WI38 (cell line): Measurements from ENCODE around the gene RECK.

ENCODE experiments used
- H3K4me3 ChIP-seq: 2 replicates; pipeline ENCODE4 v1.5.1; 2011; ENCODE audit warnings: low read depth, mild to moderate bottlenecking, control low read depth, low read length
- TF ChIP-seq, protein P1 (sequence below): IDR thresholded peaks from 2 replicates; pipeline ENCODE4 v1.5.1; 2012; ENCODE audit warnings: low read depth, mild to moderate bottlenecking, control low read depth, low read length

The RECK gene

DNA sequence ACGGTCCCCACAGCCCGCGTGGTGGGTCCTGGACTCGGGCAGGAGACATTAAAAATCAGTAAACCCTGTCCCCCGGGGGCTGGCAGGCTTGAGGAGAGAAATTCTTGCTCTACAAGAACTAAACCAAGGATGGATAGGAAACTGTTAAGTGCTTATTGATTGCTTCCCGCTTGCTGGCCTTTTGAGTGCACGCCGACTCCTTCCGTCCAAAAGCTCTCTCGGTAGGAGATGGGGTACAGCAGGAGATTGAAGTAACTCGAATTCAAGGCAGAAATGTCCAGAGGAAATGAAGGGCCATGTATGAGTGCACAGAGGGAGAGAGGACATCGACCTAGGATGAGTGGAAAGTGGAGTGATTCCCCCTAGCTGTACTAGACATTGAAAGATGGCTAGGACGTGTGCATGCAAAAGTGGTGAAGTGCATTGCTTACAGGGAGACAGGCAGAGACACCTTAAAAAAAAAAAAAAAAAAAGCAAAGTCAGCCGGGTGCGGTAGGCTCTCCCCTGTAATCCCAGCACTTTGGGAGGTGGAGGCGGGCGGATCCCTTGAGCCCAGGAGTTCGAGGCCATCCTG, 923 bp downstream of the RECK start:
- peak overlapping the region; percentile 82 for H3K4me3 ChIP-seq
- TF ChIP-seq, protein P1, sequence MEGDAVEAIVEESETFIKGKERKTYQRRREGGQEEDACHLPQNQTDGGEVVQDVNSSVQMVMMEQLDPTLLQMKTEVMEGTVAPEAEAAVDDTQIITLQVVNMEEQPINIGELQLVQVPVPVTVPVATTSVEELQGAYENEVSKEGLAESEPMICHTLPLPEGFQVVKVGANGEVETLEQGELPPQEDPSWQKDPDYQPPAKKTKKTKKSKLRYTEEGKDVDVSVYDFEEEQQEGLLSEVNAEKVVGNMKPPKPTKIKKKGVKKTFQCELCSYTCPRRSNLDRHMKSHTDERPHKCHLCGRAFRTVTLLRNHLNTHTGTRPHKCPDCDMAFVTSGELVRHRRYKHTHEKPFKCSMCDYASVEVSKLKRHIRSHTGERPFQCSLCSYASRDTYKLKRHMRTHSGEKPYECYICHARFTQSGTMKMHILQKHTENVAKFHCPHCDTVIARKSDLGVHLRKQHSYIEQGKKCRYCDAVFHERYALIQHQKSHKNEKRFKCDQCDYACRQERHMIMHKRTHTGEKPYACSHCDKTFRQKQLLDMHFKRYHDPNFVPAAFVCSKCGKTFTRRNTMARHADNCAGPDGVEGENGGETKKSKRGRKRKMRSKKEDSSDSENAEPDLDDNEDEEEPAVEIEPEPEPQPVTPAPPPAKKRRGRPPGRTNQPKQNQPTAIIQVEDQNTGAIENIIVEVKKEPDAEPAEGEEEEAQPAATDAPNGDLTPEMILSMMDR = no peak

DNA sequence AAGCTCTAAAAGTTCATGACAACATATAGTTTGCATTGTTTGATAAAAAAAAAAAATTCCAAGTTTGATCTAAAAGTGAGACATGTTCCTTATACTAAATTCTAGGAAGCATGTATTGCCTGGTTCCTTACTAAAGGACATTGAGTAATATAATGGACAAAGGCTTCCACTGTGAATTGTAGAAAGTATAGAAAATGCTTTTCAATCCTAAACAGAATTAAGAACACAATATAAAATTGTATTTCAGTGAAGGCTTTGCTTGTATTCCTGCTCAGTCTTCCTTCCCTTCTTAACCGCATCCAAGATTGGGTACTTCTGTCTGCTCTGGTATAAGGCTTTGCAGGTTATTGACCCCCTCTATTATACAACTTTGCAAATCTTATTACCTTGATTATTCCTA, 2.4 kb downstream of the RECK start:
- peak overlapping the region; percentile 82 for H3K4me3 ChIP-seq
- TF ChIP-seq, protein P1 = no peak

DNA sequence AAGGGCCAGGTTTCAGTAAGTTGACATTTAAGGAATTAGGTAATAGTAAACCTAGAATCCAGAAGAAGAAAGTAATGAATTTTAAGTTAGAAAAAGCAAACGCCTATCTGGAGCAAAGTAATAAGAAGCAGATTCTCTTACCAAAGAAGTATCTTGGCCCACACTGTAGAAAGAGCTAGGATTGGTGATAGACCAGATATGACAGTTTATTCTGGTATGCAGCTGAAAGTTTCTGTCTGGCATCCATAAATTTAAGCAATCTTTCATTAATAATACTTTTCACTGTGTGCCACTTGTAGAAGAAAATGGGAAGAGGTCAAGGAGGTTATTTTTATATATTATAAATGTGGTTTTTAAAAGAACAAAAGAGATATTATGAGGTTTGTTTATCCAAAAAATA, 3.0 kb downstream of the RECK start:
- TF ChIP-seq, protein P1 = no peak
- H3K4me3 ChIP-seq = peak overlapping the region; percentile 82

DNA sequence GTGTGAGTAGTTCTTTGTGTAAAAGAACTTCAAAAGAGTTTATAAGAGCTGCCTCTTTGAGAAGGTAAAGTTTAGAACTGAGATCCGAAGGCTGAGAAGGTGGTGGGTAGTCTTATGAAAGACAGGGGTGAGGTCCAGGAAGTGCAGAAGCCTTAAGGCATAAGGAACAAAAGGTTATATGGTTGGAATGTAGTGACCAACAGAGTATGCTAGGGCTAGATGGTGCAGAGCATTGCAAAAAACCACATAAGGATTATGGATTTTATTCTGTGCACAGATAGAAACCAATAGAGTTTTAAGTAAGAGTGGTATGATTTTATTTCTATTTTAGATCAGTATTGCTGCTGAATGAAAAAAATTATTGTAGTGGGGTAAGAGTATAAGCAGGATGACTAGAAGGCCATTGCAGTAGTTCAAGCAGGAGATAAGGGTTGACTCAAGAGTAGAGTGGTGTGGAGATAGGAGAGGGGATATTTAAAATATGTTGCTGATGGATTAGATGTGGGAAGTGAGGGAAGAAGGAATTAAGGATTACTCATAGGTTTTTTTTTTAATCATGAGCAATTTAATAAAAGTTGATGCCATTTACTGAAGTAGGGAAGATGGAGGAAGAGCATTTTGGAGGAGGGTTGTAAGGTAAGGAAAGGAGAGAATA, 3.7 kb downstream of the RECK start:
- TF ChIP-seq, protein P1 = no peak
- H3K4me3 ChIP-seq = no peak overlapping the region

DNA sequence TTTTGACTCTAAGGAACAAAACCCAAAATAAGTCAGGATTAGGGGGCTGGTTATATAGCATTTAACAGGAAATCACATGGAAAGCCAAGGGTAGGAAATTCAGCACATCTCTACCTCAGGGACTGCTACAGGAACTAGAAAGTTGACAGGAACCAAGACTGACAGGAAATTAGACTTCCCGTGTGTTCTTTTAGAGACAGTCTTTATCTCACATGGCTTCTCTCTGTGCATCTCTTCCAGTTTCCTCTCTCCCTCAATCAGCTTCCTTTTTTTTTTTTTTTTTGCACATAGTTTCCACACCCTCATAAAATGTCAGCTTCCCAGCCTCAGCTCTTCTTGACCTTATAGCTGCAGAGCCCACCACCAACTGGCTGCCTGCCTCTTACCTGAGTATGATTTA, 4.8 kb downstream of the RECK start:
- TF ChIP-seq, protein P1 = no peak

DNA sequence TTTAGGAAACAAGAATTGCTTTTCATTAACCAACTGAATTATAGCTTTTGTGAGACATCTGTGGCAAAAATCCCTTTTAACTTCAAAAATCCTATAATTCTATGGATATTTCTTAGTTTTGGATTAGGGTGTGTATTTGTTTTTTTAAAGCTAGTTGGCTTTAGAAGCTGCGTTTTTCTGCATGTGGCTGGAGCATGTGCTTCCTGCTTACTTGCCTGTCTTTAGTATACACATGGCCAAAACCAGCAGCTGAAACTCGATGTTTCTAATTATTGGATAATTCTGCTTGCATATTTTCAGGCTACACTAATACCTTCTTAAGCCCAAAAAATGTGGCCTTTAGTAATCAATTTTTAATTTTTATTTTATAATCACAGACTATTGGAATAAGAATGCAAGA, 8.9 kb downstream of the RECK start:
- TF ChIP-seq, protein P1 = no peak
- no peak overlapping the region for H3K4me3 ChIP-seq

More for the DNA sequence above, 4.8 kb downstream of the RECK start:
- H3K4me3 ChIP-seq = no peak overlapping the region

DNA sequence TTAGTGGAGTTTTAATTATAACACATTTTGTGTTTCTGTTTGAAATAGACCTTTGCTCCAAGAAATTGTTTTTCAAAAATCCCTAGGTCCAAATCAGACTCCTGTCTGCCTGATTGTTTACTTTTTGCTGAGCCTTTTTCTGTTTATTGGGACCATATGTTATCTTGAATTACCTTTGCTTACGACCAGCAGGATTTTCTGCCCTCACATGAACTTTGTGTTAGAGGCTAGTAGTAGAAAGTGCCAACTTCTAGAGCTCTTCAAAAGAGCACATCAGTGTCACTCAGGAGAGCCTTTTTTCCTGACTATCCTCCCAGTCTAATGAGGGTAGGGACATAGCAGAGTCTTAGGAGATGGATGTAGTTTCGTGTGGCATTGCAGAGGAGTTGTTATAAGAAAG, 10.2 kb downstream of the RECK start:
- TF ChIP-seq, protein P1 = no peak
- H3K4me3 ChIP-seq = no peak overlapping the region
